ENCODE results near the gene CYTIP.
"Not testable (repeated sequence)": the region's sequence is repeated elsewhere in the genome, so short reads cannot be mapped to it uniquely, and the experiment has no call there.

Gene CYTIP

GRCh38 chr2:157404363-157404762, 39.5 kb downstream of the CYTIP start:
- DNase-seq (ENCODE audit: low read depth): no peak
- H3K4me3 ChIP-seq (ENCODE audit: low read length): no peak overlapping the region
- TF ChIP-seq CTCF (conservative IDR thresholded peaks at IDR 0.05; ENCODE audit: low read depth, low read length): no peak

GRCh38 chr2:157402801-157403485, 40.9 kb downstream of the CYTIP start:
- H3K4me3 ChIP-seq (ENCODE audit: low read length); DNase-seq (ENCODE audit: low read depth): not testable (repeated sequence)

- DNase-seq (ENCODE audit: low read depth): no peak
- H3K4me3 ChIP-seq (ENCODE audit: low read length): no peak overlapping the region
- TF ChIP-seq CTCF (conservative IDR thresholded peaks at IDR 0.05; ENCODE audit: low read depth, low read length): no peak
These were observed 48.1 kb downstream of the CYTIP start for GRCh38 chr2:157395811-157396210.

- DNase-seq (ENCODE audit: low read depth): no peak
- TF ChIP-seq CTCF (conservative IDR thresholded peaks at IDR 0.05; ENCODE audit: low read depth, low read length): no peak
- no peak overlapping the region for H3K4me3 ChIP-seq (ENCODE audit: low read length)
These were observed 49.0 kb downstream of the CYTIP start for GRCh38 chr2:157394928-157395327.

GRCh38 chr2:157393348-157393747, 50.5 kb downstream of the CYTIP start:
- H3K4me3 ChIP-seq (ENCODE audit: low read length): no peak overlapping the region
- no peak for TF ChIP-seq CTCF (conservative IDR thresholded peaks at IDR 0.05; ENCODE audit: low read depth, low read length)
- no peak for DNase-seq (ENCODE audit: low read depth)

GRCh38 chr2:157388827-157389226, 55.1 kb downstream of the CYTIP start:
- no peak for TF ChIP-seq CTCF (conservative IDR thresholded peaks at IDR 0.05; ENCODE audit: low read depth, low read length)
- no peak for DNase-seq (ENCODE audit: low read depth)
- H3K4me3 ChIP-seq (ENCODE audit: low read length): no peak overlapping the region

GRCh38 chr2:157386747-157387146, 57.1 kb downstream of the CYTIP start:
- no peak for TF ChIP-seq CTCF (conservative IDR thresholded peaks at IDR 0.05; ENCODE audit: low read depth, low read length)

More at GRCh38 chr2:157386747-157387146, 57.1 kb downstream of the CYTIP start:
- DNase-seq (ENCODE audit: low read depth): no peak
- H3K4me3 ChIP-seq (ENCODE audit: low read length): no peak overlapping the region
